Cerebellar cortex (tissue), 1 donor: ENCODE measurements around the gene ZNF670.

Experiments
- DNase-seq: peaks from one replicate; pipeline ENCODE4 v3.0.0-alpha.2; 2015; ENCODE audit warnings: low spot score

ZNF670 gene

GRCh38 chr1:247103859-247104591 is 25.4 kb upstream of the ZNF670 start, which contains the start of gene ZNF669:
ZNF669 (minus strand) TSS chr1:247104356; CDS start chr1:247104199, 157 bp downstream.
- DNase-seq: peak; percentile 99

- DNase-seq: no peak
These were observed 23.8 kb upstream of the ZNF670 start for GRCh38 chr1:247102381-247102780.

DNA sequence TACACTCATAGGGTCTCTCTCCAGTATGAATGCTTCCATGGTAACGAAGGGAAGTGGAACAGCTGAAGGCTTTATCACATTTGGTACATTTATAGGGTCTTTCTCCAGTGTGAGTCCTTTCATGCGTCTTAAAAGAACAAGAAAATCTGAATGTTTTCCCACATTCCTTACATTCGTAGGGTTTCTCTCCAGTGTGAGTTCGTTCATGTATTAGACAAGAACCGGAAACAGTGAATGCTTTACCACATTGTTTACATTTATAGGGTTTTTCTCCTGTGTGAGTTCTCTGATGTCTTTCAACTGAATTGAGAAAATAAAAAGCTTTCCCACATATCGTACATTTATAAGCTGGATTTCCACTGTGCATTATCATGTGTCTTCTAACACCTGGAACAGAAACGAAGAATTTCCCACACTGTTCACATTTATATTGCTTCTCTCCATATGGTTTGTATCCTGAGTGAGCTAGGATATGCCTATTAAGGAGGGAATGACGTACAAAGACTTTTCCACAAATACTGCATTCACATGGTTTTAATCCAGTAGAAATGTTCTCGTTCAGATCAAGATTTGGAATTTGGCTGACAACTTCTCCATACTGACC is 22.2 kb upstream of the ZNF670 start:
- DNase-seq: no peak

DNA sequence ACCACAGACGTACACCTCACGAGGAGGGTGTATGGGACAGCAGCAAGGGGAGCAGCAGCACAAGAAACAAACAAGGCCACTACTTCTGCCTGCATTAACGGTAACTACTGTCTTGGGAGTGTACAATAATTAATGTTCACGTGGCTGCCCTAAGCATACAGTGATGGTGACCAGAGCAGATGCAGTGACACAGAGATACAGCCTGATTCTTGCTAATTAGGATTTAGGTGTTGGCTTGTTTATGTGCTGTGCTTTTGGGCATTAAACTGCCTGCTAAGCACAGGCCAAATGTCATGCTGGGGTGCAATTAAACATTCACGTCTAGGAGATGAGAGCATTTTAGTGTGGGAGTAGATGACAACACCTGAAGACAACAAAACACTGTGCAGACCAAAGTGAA is 18.3 kb upstream of the ZNF670 start:
- no peak for DNase-seq

GRCh38 chr1:247096544-247096943 is 17.9 kb upstream of the ZNF670 start:
- no peak for DNase-seq

DNA sequence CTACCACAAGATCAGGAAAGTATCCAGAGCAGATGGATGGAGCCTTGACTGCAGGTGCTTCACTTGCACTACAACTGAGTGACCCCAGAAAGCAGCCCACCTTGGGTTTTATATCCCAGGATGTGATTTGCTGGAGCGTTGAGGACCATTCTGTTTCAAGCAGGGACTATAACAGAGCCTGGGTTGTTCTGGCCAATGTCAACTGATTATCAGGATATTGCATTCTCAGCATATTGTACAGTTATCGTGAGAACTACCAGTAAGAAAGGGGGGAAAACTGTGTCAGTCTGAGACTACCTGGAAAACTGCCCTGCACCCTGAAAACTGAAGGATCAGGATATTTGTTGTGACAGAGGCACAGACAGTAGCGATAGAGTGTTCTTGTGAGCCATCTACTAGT is 17.5 kb upstream of the ZNF670 start:
- no peak for DNase-seq

GRCh38 chr1:247090455-247090854 is 11.8 kb upstream of the ZNF670 start:
- no peak for DNase-seq

GRCh38 chr1:247089616-247090375 is 11.2 kb upstream of the ZNF670 start:
- DNase-seq: no peak

- DNase-seq: no peak
These were observed 10.4 kb upstream of the ZNF670 start for GRCh38 chr1:247088967-247089366.

- no peak for DNase-seq
These were observed 8.6 kb upstream of the ZNF670 start for GRCh38 chr1:247087256-247087655.

DNA sequence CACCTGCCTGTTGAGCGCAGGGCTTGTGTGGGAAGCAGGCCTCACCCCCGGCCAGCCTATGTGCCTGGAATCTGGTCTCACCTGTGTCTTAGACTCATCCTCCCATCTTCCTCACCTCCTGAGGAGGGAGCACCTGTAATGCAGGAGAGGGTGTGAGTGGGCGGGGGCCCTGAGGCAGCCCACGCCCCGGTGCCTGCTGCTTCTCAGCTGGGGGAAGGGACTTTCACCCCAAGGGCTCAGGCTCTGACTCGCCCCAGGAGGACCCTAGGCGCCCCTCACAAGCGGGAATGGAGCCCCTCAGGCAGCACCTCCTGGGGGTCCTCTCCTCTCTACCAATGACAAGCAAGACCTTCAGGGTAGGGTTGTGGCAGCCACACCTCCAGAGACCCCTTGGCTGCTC is 6.7 kb upstream of the ZNF670 start:
- DNase-seq: no peak

DNA sequence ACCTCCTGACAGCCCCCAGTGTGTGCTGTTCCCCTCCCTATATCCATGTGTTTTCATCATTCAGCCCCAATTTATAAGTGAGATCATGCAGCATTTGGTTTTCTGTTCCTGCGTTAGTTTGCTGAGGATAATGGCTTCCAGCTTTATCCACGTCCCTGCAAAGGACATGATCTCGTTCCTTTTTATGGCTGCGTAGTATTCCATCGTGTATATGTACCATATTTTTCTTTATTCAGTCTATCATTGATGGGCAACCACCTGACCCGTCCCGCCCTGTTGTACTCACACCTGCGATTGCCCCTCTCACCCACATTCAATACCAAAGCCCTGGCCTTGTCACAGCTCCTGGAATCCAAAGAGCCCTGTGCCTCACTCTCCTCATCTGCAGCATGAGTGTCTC is 6.2 kb upstream of the ZNF670 start:
- no peak for DNase-seq

GRCh38 chr1:247079141-247079874 is 697 bp upstream of the ZNF670 start:
- no peak for DNase-seq

GRCh38 chr1:247077876-247078257 is 744 bp downstream of the ZNF670 start:
- no peak for DNase-seq

- DNase-seq: peak; percentile 8
These were observed 1.4 kb downstream of the ZNF670 start for GRCh38 chr1:247077213-247077612.

- no peak for DNase-seq
These were observed 8.0 kb downstream of the ZNF670 start for GRCh38 chr1:247070645-247071044.

- DNase-seq: no peak
These were observed 14.3 kb downstream of the ZNF670 start for GRCh38 chr1:247064304-247064703.

DNA sequence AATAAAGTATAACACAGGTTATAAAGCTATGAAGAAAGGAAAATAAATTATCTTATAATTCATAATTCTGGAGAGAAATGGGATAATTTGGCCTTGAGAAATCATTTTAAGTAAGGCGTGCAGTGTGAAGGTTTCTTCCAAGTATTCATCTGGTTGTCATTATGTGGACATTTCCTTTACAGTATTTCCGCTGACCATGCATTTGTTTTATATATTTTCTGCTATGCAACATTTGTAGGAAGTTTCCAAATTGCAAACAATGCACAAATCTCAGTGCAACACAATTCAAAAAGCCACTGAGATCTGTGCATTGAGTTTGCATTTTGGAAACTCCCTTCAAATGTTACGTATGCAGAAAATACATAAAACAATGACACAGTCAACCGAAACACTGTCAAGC is 17.8 kb downstream of the ZNF670 start:
- DNase-seq: no peak

- DNase-seq: no peak
These were observed 22.5 kb downstream of the ZNF670 start for GRCh38 chr1:247056071-247056470.

DNA sequence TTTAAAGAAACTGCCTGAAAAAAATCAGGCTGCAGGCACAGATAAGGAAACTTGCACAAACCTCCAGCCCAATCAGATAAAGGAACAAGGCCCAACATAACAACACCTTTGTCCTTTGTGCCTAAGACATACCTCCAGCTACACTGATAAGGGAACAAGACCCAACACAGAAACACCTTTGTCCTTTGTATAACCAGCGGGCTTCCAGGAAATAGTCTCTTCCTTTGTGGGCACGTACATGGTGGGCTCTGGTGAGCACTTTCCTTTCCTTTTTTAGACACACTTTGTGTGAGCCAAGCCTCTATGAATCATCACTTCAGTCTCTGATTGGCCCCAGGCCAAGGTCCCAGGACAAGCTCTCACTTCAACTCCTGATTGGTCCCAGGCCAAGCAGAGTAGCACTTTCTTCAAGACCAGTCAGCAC is 23.6 kb downstream of the ZNF670 start:
- DNase-seq: no peak

GRCh38 chr1:247047702-247048101 is 30.9 kb downstream of the ZNF670 start:
- DNase-seq: no peak

GRCh38 chr1:247047260-247047659 is 31.4 kb downstream of the ZNF670 start:
- DNase-seq: no peak
